ENCODE results near the gene TIMP3.
A peak's percentile ranks its signal among the peaks of the same experiment; 100 is the strongest.
"Not testable (repeated sequence)": the region's sequence is repeated elsewhere in the genome, so short reads cannot be mapped to it uniquely, and the experiment has no call there.

Gene TIMP3

GRCh38 chr22:32801537-32802236, at the start of gene TIMP3:
Gene TIMP3 (plus strand): TSS chr22:32801705. CDS start chr22:32802002, 297 bp downstream.
- peak; percentile 57 for ATAC-seq
- H3K9me3 Mint-ChIP-seq: no peaks in the 10 kb centered on the region
- H3K27me3 Mint-ChIP-seq: peaks cover 85% of the 10 kb centered on the region
- H3K4me1 Mint-ChIP-seq: peaks cover 18% of the 10 kb centered on the region
- DNase-seq: peak in 1 of 2 donors; percentile 7
- H3K27ac Mint-ChIP-seq: peak within 1 kb of the TSS in 1 of 2 donors; percentile 54
- peak within 1 kb of the TSS; percentile 24 to 72 for H3K4me3 Mint-ChIP-seq

- no peak overlapping the region for H3K27ac Mint-ChIP-seq
- ATAC-seq: peak; percentile 56
Measured at GRCh38 chr22:32752326-32752725, 49.2 kb upstream of the TIMP3 start.

GRCh38 chr22:32752816-32753520, 48.5 kb upstream of the TIMP3 start:
- Mint-ChIP-seq H3K4me3 (no peak overlapping the region), H3K27ac (no peak overlapping the region)
- peak; percentile 26 for ATAC-seq

More at GRCh38 chr22:32752326-32752725, 49.2 kb upstream of the TIMP3 start:
- Mint-ChIP-seq H3K4me3 (no peak overlapping the region), H3K27me3 (peaks cover 6% of the 10 kb centered on the region), H3K9me3 (no peaks in the 10 kb centered on the region), H3K4me1 (peaks cover 17% of the 10 kb centered on the region)
- no peak for DNase-seq

GRCh38 chr22:32753591-32753990, 47.9 kb upstream of the TIMP3 start:
- DNase-seq (no peak), ATAC-seq (no peak)
- Mint-ChIP-seq H3K27ac (peak overlapping the region; percentile 3 to 22), H3K9me3 (no peaks in the 10 kb centered on the region), H3K4me1 (peaks cover 17% of the 10 kb centered on the region), H3K27me3 (peaks cover 6% of the 10 kb centered on the region), H3K4me3 (no peak overlapping the region)

More at GRCh38 chr22:32752816-32753520, 48.5 kb upstream of the TIMP3 start:
- H3K9me3 Mint-ChIP-seq: no peaks in the 10 kb centered on the region
- DNase-seq: no peak
- peaks cover 17% of the 10 kb centered on the region for H3K4me1 Mint-ChIP-seq
- H3K27me3 Mint-ChIP-seq: peaks cover 6% of the 10 kb centered on the region

GRCh38 chr22:32754413-32755041, 47.0 kb upstream of the TIMP3 start:
- Mint-ChIP-seq H3K4me3 (no peak overlapping the region), H3K4me1 (peaks cover 17% of the 10 kb centered on the region), H3K27ac (no peak overlapping the region), H3K9me3 (no peaks in the 10 kb centered on the region), H3K27me3 (peaks cover 6% of the 10 kb centered on the region)
- ATAC-seq (no peak), DNase-seq (no peak)

GRCh38 chr22:32757086-32757762, 44.3 kb upstream of the TIMP3 start:
- DNase-seq, ATAC-seq: not testable (repeated sequence)

GRCh38 chr22:32758866-32759385, 42.6 kb upstream of the TIMP3 start:
- DNase-seq: no peak
- Mint-ChIP-seq H3K9me3 (no peaks in the 10 kb centered on the region), H3K4me3 (no peak overlapping the region), H3K27ac (no peak overlapping the region), H3K4me1 (no peaks in the 10 kb centered on the region), H3K27me3 (peaks cover 28% of the 10 kb centered on the region)
- ATAC-seq: no peak

More at GRCh38 chr22:32757086-32757762, 44.3 kb upstream of the TIMP3 start:
- peaks cover 15% of the 10 kb centered on the region for H3K4me1 Mint-ChIP-seq
- not testable (repeated sequence) for H3K27ac Mint-ChIP-seq, H3K4me3 Mint-ChIP-seq, H3K9me3 Mint-ChIP-seq
- peaks cover 21% of the 10 kb centered on the region for H3K27me3 Mint-ChIP-seq

- ATAC-seq: no peak
- peak overlapping the region in 1 of 2 donors; percentile 19 for H3K27ac Mint-ChIP-seq
- peaks cover 33% of the 10 kb centered on the region for H3K27me3 Mint-ChIP-seq
- H3K9me3 Mint-ChIP-seq: no peaks in the 10 kb centered on the region
- no peak overlapping the region for H3K4me3 Mint-ChIP-seq
- DNase-seq: no peak
- peaks cover 6% of the 10 kb centered on the region for H3K4me1 Mint-ChIP-seq
Measured at GRCh38 chr22:32760396-32760795, 41.1 kb upstream of the TIMP3 start.

- Mint-ChIP-seq H3K27ac (no peak overlapping the region), H3K27me3 (peaks cover 36% of the 10 kb centered on the region), H3K4me3 (no peak overlapping the region), H3K4me1 (peaks cover 6% of the 10 kb centered on the region), H3K9me3 (no peaks in the 10 kb centered on the region)
- ATAC-seq (no peak), DNase-seq (no peak)
Measured at GRCh38 chr22:32760815-32761214, 40.7 kb upstream of the TIMP3 start.

GRCh38 chr22:32761251-32761903, 40.1 kb upstream of the TIMP3 start:
- H3K27me3 Mint-ChIP-seq: peaks cover 36% of the 10 kb centered on the region
- H3K4me1 Mint-ChIP-seq: peaks cover 6% of the 10 kb centered on the region
- ATAC-seq (no peak), DNase-seq (no peak)
- H3K9me3 Mint-ChIP-seq: no peaks in the 10 kb centered on the region
- no peak overlapping the region for H3K27ac Mint-ChIP-seq
- no peak overlapping the region for H3K4me3 Mint-ChIP-seq

GRCh38 chr22:32764330-32765131, 37.0 kb upstream of the TIMP3 start:
- H3K9me3 Mint-ChIP-seq: no peaks in the 10 kb centered on the region
- no peak overlapping the region for H3K27ac Mint-ChIP-seq
- peaks cover 36% of the 10 kb centered on the region for H3K27me3 Mint-ChIP-seq
- H3K4me3 Mint-ChIP-seq: no peak overlapping the region
- peaks cover 6% of the 10 kb centered on the region for H3K4me1 Mint-ChIP-seq
- ATAC-seq (no peak), DNase-seq (no peak)

- Mint-ChIP-seq H3K4me3 (no peak overlapping the region), H3K4me1 (peaks cover 6% of the 10 kb centered on the region), H3K27ac (peak overlapping the region in 1 of 2 donors; percentile 0), H3K9me3 (no peaks in the 10 kb centered on the region), H3K27me3 (peaks cover 36% of the 10 kb centered on the region)
- no peak for DNase-seq
- ATAC-seq: no peak
Measured at GRCh38 chr22:32765132-32765618, 36.3 kb upstream of the TIMP3 start.

GRCh38 chr22:32771756-32772155, 29.7 kb upstream of the TIMP3 start:
- Mint-ChIP-seq H3K27ac (no peak overlapping the region), H3K9me3 (no peaks in the 10 kb centered on the region), H3K4me3 (no peak overlapping the region), H3K27me3 (no peaks in the 10 kb centered on the region), H3K4me1 (no peaks in the 10 kb centered on the region)
- ATAC-seq (no peak), DNase-seq (no peak)

- no peak for DNase-seq
- H3K27me3 Mint-ChIP-seq: no peaks in the 10 kb centered on the region
- no peak for ATAC-seq
- H3K27ac Mint-ChIP-seq: no peak overlapping the region
- H3K4me3 Mint-ChIP-seq: no peak overlapping the region
- no peaks in the 10 kb centered on the region for H3K4me1 Mint-ChIP-seq
- no peaks in the 10 kb centered on the region for H3K9me3 Mint-ChIP-seq
Measured at GRCh38 chr22:32775957-32776356, 25.5 kb upstream of the TIMP3 start.

All from stimulated activated naive CD8-positive, alpha-beta T cell treated with anti-CD3 and anti-CD28 coated beads, Interleukin-15, amount 100 ng/mL, for 72 hours (primary cell).